HCT116 (cell line): ENCODE results near the gene ATOH8. TPM values are rescaled to one million over a fixed set of nuclear protein-coding genes. Genes with fewer than 3 reads are reported as not detected.

Experiments used
- ATAC-seq: fragments of 200-7000 bp; cut with Tn5 transposase; 2 replicates; pipeline ENCODE4 v1.9.1; 2020; ENCODE audit warnings: mild to moderate bottlenecking, moderate library complexity
- BruUV-seq: library from RNA; stranded (reverse); fragments of 400-500 nt; replicated peaks from 2 replicates; lab custom pipeline; 2021; lab: Mats Ljungman, UMichigan
- CTCF ChIA-PET: fragments of 300-600 bp; sonication (Branson Sonifier 250); formaldehyde crosslinking; loops from one replicate; lab custom pipeline; 2021; ENCODE audit warnings: antibody characterized with exemption; lab: Charles Lee
- POLR2A ChIA-PET: fragments of 300-600, 350-600 bp; sonication (Branson Sonifier 250); formaldehyde crosslinking; loops from one replicate; lab custom pipeline; 2021; ENCODE audit warnings: antibody characterized with exemption; lab: Charles Lee
- RAD21 ChIA-PET, 2 experiments: fragments of 300-600 bp; sonication (Branson Sonifier 250); formaldehyde crosslinking; loops; one replicate each; lab custom pipeline; 2023; ENCODE audit warnings: low total read pairs in 2 of 2; ENCODE audit not compliant: uncharacterized antibody in 2 of 2, unreplicated experiment in 2 of 2, low non-redundant PET in 1 of 2; lab: Charles Lee
- DNase-seq: peaks from one replicate; pipeline ENCODE4 v3.0.0-alpha.2; 2010; ENCODE audit warnings: low read depth, low spot score
- H2AFZ ChIP-seq: fragments of 200-600 bp; shearing (Covaris generic), sonication (generic); 2 replicates; pipeline ENCODE4 v1.6.1; 2017; ENCODE audit warnings: low read depth, mixed run types, mixed read lengths, antibody characterized with exemption, low read length; ENCODE audit not compliant: poor library complexity, severe bottlenecking
- H3K27ac ChIP-seq: 2 replicates; pipeline ENCODE4 v1.5.1; 2012; ENCODE audit warnings: low read depth, low read length
- H3K27me3 ChIP-seq: fragments of 200-600 bp; sonication (generic); 2 replicates; pipeline ENCODE4 v1.6.1; 2016; ENCODE audit warnings: mixed run types, low read length, mixed read lengths; ENCODE audit not compliant: insufficient read depth
- H3K36me3 ChIP-seq, 2 experiments: fragments of 200-500 bp in 1 of 2; fragments of 200-600 bp in 1 of 2; sonication (Bioruptor generic) in 1 of 2; sonication (generic) in 1 of 2; 2 replicates each; pipeline versions ENCODE4 v1.5.1 to v1.6.1; 2014 to 2016; ENCODE audit warnings: low read length in 2 of 2, inconsistent platforms in 1 of 2, mixed read lengths in 1 of 2, mixed run types in 1 of 2; ENCODE audit not compliant: insufficient read depth in 2 of 2, control insufficient read depth in 1 of 2
- H3K4me1 ChIP-seq, 2 experiments: fragments of 200-600 bp in 1 of 2; sonication (generic) in 1 of 2; 2 replicates each; pipeline versions ENCODE4 v1.5.1 to v1.6.1; 2012 to 2017; ENCODE audit warnings: low read length in 2 of 2, inconsistent platforms in 1 of 2, mild to moderate bottlenecking in 1 of 2, mixed read lengths in 1 of 2, mixed run types in 1 of 2, moderate library complexity in 1 of 2; ENCODE audit not compliant: insufficient read depth in 2 of 2, control insufficient read depth in 1 of 2
- H3K4me2 ChIP-seq: fragments of 200-600 bp; sonication (generic); 2 replicates; pipeline ENCODE4 v1.6.1; 2017; ENCODE audit warnings: mixed run types, low read length, mixed read lengths
- H3K4me3 ChIP-seq, 2 experiments: fragments of 200-600 bp in 1 of 2; sonication (generic) in 1 of 2; replicated peaks in 1 of 2; 2 replicates each; pipeline ENCODE4 v1.5.1; 2011 to 2016; ENCODE audit warnings: low read length in 2 of 2, control low read depth in 1 of 2, low read depth in 1 of 2, mild to moderate bottlenecking in 1 of 2, mixed read lengths in 1 of 2, mixed run types in 1 of 2
- H3K79me2 ChIP-seq: fragments of 200-600 bp; sonication (generic); 2 replicates; pipeline ENCODE4 v1.6.1; 2017; ENCODE audit warnings: mild to moderate bottlenecking, mixed run types, low read length, moderate library complexity, mixed read lengths; ENCODE audit not compliant: insufficient read depth
- H3K9ac ChIP-seq: fragments of 200-600 bp; sonication (generic); 2 replicates; pipeline ENCODE4 v1.6.1; 2016; ENCODE audit warnings: low read length, mixed read lengths
- H3K9me2 ChIP-seq: fragments of 200-600 bp; sonication (generic), shearing (Covaris generic); 2 replicates; pipeline ENCODE4 v1.6.1; 2017; ENCODE audit warnings: mixed run types, mild to moderate bottlenecking, moderate library complexity; ENCODE audit not compliant: insufficient read depth
- H3K9me3 ChIP-seq, 2 experiments: fragments of 200-500 bp in 1 of 2; fragments of 200-600 bp in 1 of 2; sonication (Bioruptor generic) in 1 of 2; sonication (generic) in 1 of 2; 2 replicates each; pipeline ENCODE4 v1.6.1; 2014 to 2017; ENCODE audit warnings: low read length in 2 of 2, mixed read lengths in 2 of 2, inconsistent platforms in 1 of 2, low read depth in 1 of 2, mild to moderate bottlenecking in 1 of 2, mixed run types in 1 of 2, moderate library complexity in 1 of 2; ENCODE audit not compliant: control insufficient read depth in 1 of 2, insufficient read depth in 1 of 2
- H4K20me1 ChIP-seq: fragments of 200-600 bp; sonication (generic), shearing (Covaris generic); 2 replicates; pipeline ENCODE4 v1.6.1; 2017; ENCODE audit warnings: mixed run types, mild to moderate bottlenecking, moderate library complexity; ENCODE audit not compliant: insufficient read depth
- CBX3 ChIP-seq: IDR thresholded peaks from 2 replicates; pipeline ENCODE4 v1.6.1; 2012; ENCODE audit warnings: low read depth
- EGR1 ChIP-seq: IDR thresholded peaks from 2 replicates; pipeline ENCODE4 v1.6.1; 2012; ENCODE audit warnings: low read depth
- EZH2 ChIP-seq: fragments of 200-600 bp; sonication (generic); IDR thresholded peaks from 2 replicates; pipeline ENCODE4 v1.6.1; 2017; ENCODE audit warnings: antibody characterized with exemption, mixed run types
- FOSL1 ChIP-seq: IDR thresholded peaks from 2 replicates; pipeline ENCODE4 v1.6.1; 2012; ENCODE audit warnings: low read depth
- POLR2A ChIP-seq: IDR thresholded peaks from 2 replicates; pipeline ENCODE4 v1.7.0; 2011; ENCODE audit warnings: borderline replicate concordance; ENCODE audit not compliant: insufficient read depth, insufficient read length; ENCODE audit errors: extremely low read depth
- SIN3A ChIP-seq: IDR thresholded peaks from 2 replicates; pipeline ENCODE4 v1.6.1; 2012; ENCODE audit warnings: low read depth
- SRF ChIP-seq: IDR thresholded peaks from 2 replicates; pipeline ENCODE4 v1.6.1; 2012; ENCODE audit warnings: low read depth
- TCF7L2 ChIP-seq: IDR thresholded peaks from 2 replicates; pipeline ENCODE4 v1.7.0; 2011; ENCODE audit warnings: borderline replicate concordance, inconsistent platforms; ENCODE audit not compliant: insufficient read depth, insufficient read length; ENCODE audit errors: extremely low read depth
- intact Hi-C: fragments of 100-400 bp; cut with micrococcal nuclease; formaldehyde crosslinking; loops from 2 replicates; pipeline ENCODE4 v1.10.0; 2022
- total RNA-seq: library from RNA; stranded (reverse); gene quantifications from one replicate; pipeline ENCODE4 v1.2.1, GENCODE V29; 2021; ENCODE audit not compliant: unreplicated experiment
- TF ChIP-seq, protein P1 (sequence below): IDR thresholded peaks from 2 replicates; pipeline ENCODE4 v1.6.1; 2011; ENCODE audit warnings: mild to moderate bottlenecking, low read length, moderate library complexity; ENCODE audit not compliant: insufficient replicate concordance; ENCODE audit errors: extremely low read depth
- TF ChIP-seq, protein P2 (sequence below): IDR thresholded peaks from 2 replicates; pipeline ENCODE4 v1.6.1; 2012

Gene ATOH8
- total RNA-seq, 1 experiment from 2014 or later: 0.74 TPM

DNA sequence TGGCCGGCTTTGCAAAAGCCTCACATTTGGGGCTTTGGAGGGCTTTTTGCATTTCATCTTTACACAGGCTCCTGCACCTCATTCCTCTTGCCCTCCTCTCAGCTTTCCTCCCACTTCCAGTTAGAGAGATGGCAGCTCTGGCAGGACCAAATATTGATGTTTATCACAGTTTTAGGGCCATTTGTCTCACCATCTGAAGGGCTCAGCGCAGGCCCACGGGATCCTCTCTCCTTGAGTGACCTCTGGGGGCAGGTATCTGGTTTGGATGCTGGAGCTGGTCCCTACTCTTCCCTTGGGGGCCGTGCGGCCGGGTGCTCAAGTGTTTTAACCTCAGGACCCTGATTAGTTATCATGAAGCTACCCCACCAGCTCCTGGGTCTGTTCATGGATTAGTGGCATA is 19.9 kb downstream of the ATOH8 start:
- Histone ChIP-seq H3K4me2 (no peak overlapping the region), H3K36me3 (no peaks in the 10 kb centered on the region), H3K4me3 (no peak overlapping the region), H3K79me2 (no peaks in the 10 kb centered on the region), H3K27ac (no peak overlapping the region; the same call in 1 of the 2 replicates), H3K9ac (no peak overlapping the region), H3K9me2 (no peaks in the 10 kb centered on the region), H3K27me3 (peaks cover 18% of the 10 kb centered on the region; the same call in 1 of the 2 replicates), H4K20me1 (no peaks in the 10 kb centered on the region), H3K4me1 (peaks cover 46% of the 10 kb centered on the region in 2 experiments), H3K9me3 (no peaks in the 10 kb centered on the region), H2AFZ (no peak overlapping the region)
- ChIA-PET RAD21 (no interaction called here), CTCF (no interaction called here), POLR2A (no interaction called here)
- TF ChIP-seq EZH2 (no peak), CBX3 (no peak), TCF7L2 (no peak), POLR2A (no peak), SRF (no peak), FOSL1 (no peak), SIN3A (no peak), EGR1 (no peak)
- TF ChIP-seq, protein P1, sequence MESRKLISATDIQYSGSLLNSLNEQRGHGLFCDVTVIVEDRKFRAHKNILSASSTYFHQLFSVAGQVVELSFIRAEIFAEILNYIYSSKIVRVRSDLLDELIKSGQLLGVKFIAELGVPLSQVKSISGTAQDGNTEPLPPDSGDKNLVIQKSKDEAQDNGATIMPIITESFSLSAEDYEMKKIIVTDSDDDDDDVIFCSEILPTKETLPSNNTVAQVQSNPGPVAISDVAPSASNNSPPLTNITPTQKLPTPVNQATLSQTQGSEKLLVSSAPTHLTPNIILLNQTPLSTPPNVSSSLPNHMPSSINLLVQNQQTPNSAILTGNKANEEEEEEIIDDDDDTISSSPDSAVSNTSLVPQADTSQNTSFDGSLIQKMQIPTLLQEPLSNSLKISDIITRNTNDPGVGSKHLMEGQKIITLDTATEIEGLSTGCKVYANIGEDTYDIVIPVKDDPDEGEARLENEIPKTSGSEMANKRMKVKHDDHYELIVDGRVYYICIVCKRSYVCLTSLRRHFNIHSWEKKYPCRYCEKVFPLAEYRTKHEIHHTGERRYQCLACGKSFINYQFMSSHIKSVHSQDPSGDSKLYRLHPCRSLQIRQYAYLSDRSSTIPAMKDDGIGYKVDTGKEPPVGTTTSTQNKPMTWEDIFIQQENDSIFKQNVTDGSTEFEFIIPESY: no peak
- TF ChIP-seq, protein P2, sequence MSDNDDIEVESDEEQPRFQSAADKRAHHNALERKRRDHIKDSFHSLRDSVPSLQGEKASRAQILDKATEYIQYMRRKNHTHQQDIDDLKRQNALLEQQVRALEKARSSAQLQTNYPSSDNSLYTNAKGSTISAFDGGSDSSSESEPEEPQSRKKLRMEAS: no peak
- no peak for DNase-seq
- no peak for ATAC-seq
- intact Hi-C loops: no loop called here
- no TSS peak for BruUV-seq
